Duodenal mucosa (tissue), 2 donors: ENCODE measurements around the gene PSMC4.
A peak's percentile ranks its signal among the peaks of the same experiment; 100 is the strongest.

Source experiments
- H3K27ac ChIP-seq: one replicate; pipeline ENCODE4 v1.7.0; 2013; ENCODE audit warnings: low read depth, low read length
- H3K27me3 ChIP-seq, 2 donors: one replicate each; pipeline ENCODE4 v1.7.0; 2013; ENCODE audit warnings: low read length in 2 of 2, control low read depth in 1 of 2; ENCODE audit not compliant: insufficient read depth in 2 of 2, control insufficient read depth in 1 of 2
- H3K36me3 ChIP-seq, 2 donors: one replicate each; pipeline ENCODE4 v1.7.0; 2013; ENCODE audit warnings: low read length in 2 of 2, control low read depth in 1 of 2; ENCODE audit not compliant: insufficient read depth in 2 of 2, control insufficient read depth in 1 of 2
- H3K4me1 ChIP-seq, 2 donors: one replicate each; pipeline ENCODE4 v1.7.0; 2013; ENCODE audit warnings: low read length in 2 of 2, control low read depth in 1 of 2; ENCODE audit not compliant: insufficient read depth in 2 of 2, control insufficient read depth in 1 of 2
- H3K4me3 ChIP-seq, 2 donors: one replicate each; pipeline ENCODE4 v1.7.0; 2013; ENCODE audit warnings: low read length in 2 of 2, low read depth in 1 of 2
- H3K9ac ChIP-seq, 2 donors: one replicate each; pipeline ENCODE4 v1.7.0; 2013; ENCODE audit warnings: low read length in 2 of 2, low read depth in 1 of 2
- H3K9me3 ChIP-seq, 2 donors: one replicate each; pipeline ENCODE4 v1.7.0; 2013; ENCODE audit warnings: low read length in 2 of 2, control low read depth in 1 of 2; ENCODE audit not compliant: control insufficient read depth in 1 of 2

PSMC4 gene

DNA sequence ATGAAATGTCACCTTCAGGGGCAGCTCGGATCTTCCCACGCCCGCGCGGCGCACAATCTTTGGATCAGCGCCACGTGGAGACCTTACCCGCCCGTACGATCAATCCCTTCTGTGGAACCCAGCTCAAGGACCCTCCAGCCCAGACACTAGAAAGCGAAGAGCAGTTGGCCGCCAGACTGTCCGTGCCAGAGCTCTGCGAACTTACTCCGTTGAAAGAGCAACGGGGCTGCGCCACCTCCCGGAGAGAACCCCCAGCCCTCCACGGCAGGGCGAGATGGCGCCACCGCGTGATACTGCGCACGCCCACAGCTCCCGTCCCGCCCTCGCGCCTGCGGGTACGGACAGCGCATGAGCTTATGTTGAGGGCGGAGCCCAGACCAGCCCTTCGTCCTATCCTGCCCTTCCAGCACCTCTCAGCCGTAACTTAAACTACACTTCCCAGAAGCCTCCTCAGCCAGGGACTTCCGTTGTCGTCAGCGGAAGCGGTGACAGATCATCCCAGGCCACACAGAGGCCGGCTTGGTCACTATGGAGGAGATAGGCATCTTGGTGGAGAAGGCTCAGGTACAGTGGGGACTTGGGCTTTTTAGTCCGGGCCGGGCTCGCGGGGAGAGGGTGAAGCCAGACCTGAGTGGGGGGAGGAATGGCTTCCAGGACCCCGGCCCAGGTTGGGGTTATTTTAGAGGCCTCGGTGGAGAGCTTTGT, at the start of gene PSMC4:
Gene PSMC4, plus strand, starts transcription at position 491 of the 705 bp plus-strand sequence. Its CDS starts 38 bp downstream, at position 529.
- Histone ChIP-seq H3K9me3 (no peaks in the 10 kb centered on the region), H3K27me3 (no peaks in the 10 kb centered on the region), H3K9ac (peak within 1 kb of the TSS; percentile 91 to 99), H3K36me3 (peaks cover 23 to 33% of the 10 kb centered on the region in 2 donors), H3K4me1 (peaks cover 13 to 21% of the 10 kb centered on the region in 2 donors), H3K27ac (peak within 1 kb of the TSS; percentile 65), H3K4me3 (peak within 1 kb of the TSS; percentile 92 to 94)

GRCh38 chr19:39923862-39924261, 47.1 kb upstream of the PSMC4 start:
- H3K9me3 ChIP-seq, result no peaks in the 10 kb centered on the region
- H3K36me3 ChIP-seq, result no peaks in the 10 kb centered on the region
- H3K4me1 ChIP-seq, result no peaks in the 10 kb centered on the region
- no peak overlapping the region for H3K4me3 ChIP-seq
- no peaks in the 10 kb centered on the region for H3K27me3 ChIP-seq
- no peak overlapping the region for H3K9ac ChIP-seq
- no peak overlapping the region for H3K27ac ChIP-seq

- Histone ChIP-seq H3K27me3 (no peaks in the 10 kb centered on the region), H3K4me3 (no peak overlapping the region), H3K4me1 (no peaks in the 10 kb centered on the region), H3K36me3 (no peaks in the 10 kb centered on the region), H3K27ac (no peak overlapping the region), H3K9me3 (no peaks in the 10 kb centered on the region), H3K9ac (no peak overlapping the region)
Measured at GRCh38 chr19:39924389-39924788, 46.6 kb upstream of the PSMC4 start.

DNA sequence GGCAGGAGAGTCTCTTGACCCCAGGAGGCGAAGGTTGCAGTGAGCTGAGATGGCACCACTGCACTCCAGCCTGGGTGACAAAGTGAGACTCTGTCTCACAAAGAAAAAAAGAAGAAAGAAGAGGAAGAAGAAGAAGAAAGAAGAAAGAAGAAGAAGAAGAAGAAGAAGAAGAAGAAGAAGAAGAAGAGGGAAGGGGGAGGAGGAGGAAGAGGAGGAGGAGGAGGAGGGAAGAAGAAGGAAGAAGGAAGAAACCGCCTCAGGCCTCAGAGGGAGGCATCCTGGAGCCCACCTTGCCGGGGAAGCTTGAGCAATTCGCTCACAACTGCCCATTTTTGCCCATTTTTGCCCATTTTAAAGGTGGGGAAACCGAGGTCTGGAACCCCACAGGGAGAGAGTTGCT, 46.0 kb upstream of the PSMC4 start:
- no peak overlapping the region for H3K9ac ChIP-seq
- H3K27ac ChIP-seq, result no peak overlapping the region
- no peaks in the 10 kb centered on the region for H3K4me1 ChIP-seq
- H3K9me3 ChIP-seq, result no peaks in the 10 kb centered on the region
- H3K36me3 ChIP-seq, result no peaks in the 10 kb centered on the region
- H3K27me3 ChIP-seq, result no peaks in the 10 kb centered on the region
- no peak overlapping the region for H3K4me3 ChIP-seq

DNA sequence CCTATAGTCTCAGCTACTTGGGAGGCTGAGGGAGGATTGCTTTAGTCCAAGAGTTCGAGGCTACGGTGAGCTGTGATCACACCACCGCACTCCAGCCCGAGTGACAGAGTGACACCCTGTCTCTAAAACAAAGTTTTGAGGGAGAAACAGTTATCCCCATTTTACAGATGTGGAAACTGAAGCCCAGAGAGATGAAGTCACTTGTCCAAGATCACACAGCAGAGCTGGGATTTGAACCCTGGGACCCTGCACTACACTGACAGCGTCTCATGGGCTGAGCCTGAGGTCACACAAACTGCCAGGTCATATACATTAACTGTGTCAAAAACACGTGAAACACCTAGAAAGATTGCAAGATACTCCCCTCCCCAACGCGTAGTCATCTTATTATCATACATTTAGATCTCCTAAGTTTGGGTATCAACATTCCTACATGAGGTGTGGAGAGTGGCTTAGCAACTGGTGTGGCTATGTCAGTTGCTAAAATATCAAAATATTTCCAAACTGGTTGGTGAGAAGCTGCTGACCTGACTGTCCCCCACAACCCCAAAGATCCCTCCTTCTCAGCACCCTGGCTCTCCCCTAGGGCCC, 44.7 kb upstream of the PSMC4 start:
- Histone ChIP-seq H3K4me1 (no peaks in the 10 kb centered on the region), H3K9me3 (no peaks in the 10 kb centered on the region), H3K27me3 (no peaks in the 10 kb centered on the region), H3K27ac (no peak overlapping the region), H3K9ac (no peak overlapping the region), H3K36me3 (no peaks in the 10 kb centered on the region), H3K4me3 (no peak overlapping the region)

GRCh38 chr19:39927076-39927475, 43.9 kb upstream of the PSMC4 start:
- H3K36me3 ChIP-seq, result no peaks in the 10 kb centered on the region
- no peak overlapping the region for H3K27ac ChIP-seq
- H3K4me1 ChIP-seq, result no peaks in the 10 kb centered on the region
- no peak overlapping the region for H3K9ac ChIP-seq
- no peaks in the 10 kb centered on the region for H3K9me3 ChIP-seq
- no peaks in the 10 kb centered on the region for H3K27me3 ChIP-seq
- H3K4me3 ChIP-seq, result no peak overlapping the region

- Histone ChIP-seq H3K9me3 (no peaks in the 10 kb centered on the region), H3K27ac (no peak overlapping the region), H3K4me3 (peak overlapping the region; percentile 15 to 16), H3K36me3 (no peaks in the 10 kb centered on the region), H3K27me3 (no peaks in the 10 kb centered on the region), H3K4me1 (no peaks in the 10 kb centered on the region), H3K9ac (no peak overlapping the region)
Measured at GRCh38 chr19:39927524-39928356, 43.2 kb upstream of the PSMC4 start.

GRCh38 chr19:39928357-39928725, 42.6 kb upstream of the PSMC4 start:
- no peak overlapping the region for H3K4me3 ChIP-seq
- no peaks in the 10 kb centered on the region for H3K36me3 ChIP-seq
- no peak overlapping the region for H3K27ac ChIP-seq
- no peaks in the 10 kb centered on the region for H3K9me3 ChIP-seq
- no peaks in the 10 kb centered on the region for H3K27me3 ChIP-seq
- no peak overlapping the region for H3K9ac ChIP-seq
- no peaks in the 10 kb centered on the region for H3K4me1 ChIP-seq

GRCh38 chr19:39929750-39930149, 41.2 kb upstream of the PSMC4 start:
- H3K36me3 ChIP-seq, result no peaks in the 10 kb centered on the region
- H3K9me3 ChIP-seq, result no peaks in the 10 kb centered on the region
- H3K4me3 ChIP-seq, result no peak overlapping the region
- H3K4me1 ChIP-seq, result peaks cover 2 to 3% of the 10 kb centered on the region in 2 donors
- H3K27ac ChIP-seq, result no peak overlapping the region
- no peak overlapping the region for H3K9ac ChIP-seq
- no peaks in the 10 kb centered on the region for H3K27me3 ChIP-seq
